ENCODE measurements around the gene AGAP4.
"Not testable (repeated sequence)": the region's sequence is repeated elsewhere in the genome, so short reads cannot be mapped to it uniquely, and the experiment has no call there.

DNA sequence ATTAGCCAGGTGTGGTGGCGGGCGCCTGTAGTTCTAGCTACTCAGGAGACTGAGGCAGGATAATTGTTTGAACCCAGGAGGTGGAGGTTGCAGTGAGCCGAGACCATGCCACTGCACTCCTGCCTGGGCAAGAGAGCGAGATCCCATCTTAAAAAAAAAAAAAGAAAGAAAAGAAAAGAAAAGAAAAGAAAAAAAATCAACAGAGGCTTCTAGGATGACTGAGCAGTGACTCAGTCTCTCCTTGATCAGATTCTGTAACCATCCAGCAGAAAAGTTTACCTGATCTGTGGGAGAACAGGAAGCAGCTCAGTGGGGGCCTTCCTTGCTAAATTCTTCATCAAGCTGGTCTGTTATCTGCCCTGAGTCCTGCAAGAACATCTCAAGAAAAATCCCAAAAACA lies 33.2 kb downstream of the AGAP4 start:
- TF ChIP-seq, protein P1, sequence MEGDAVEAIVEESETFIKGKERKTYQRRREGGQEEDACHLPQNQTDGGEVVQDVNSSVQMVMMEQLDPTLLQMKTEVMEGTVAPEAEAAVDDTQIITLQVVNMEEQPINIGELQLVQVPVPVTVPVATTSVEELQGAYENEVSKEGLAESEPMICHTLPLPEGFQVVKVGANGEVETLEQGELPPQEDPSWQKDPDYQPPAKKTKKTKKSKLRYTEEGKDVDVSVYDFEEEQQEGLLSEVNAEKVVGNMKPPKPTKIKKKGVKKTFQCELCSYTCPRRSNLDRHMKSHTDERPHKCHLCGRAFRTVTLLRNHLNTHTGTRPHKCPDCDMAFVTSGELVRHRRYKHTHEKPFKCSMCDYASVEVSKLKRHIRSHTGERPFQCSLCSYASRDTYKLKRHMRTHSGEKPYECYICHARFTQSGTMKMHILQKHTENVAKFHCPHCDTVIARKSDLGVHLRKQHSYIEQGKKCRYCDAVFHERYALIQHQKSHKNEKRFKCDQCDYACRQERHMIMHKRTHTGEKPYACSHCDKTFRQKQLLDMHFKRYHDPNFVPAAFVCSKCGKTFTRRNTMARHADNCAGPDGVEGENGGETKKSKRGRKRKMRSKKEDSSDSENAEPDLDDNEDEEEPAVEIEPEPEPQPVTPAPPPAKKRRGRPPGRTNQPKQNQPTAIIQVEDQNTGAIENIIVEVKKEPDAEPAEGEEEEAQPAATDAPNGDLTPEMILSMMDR (IDR thresholded peaks at IDR 0.05): not testable (repeated sequence)
- not testable (repeated sequence) for TF ChIP-seq TFCP2L1 (CRISPR knock-in tag; IDR thresholded peaks at IDR 0.05); CHD4 (IDR thresholded peaks at IDR 0.05; ENCODE audit: borderline replicate concordance); HDAC2 (IDR thresholded peaks at IDR 0.05); CEBPB (IDR thresholded peaks at IDR 0.05); EP300 (IDR thresholded peaks at IDR 0.05); SMC3 (IDR thresholded peaks at IDR 0.05); RFX5 (IDR thresholded peaks at IDR 0.05); GATA3 (IDR thresholded peaks at IDR 0.05; ENCODE audit: borderline replicate concordance); POLR2AphosphoS2 (conservative IDR thresholded peaks at IDR 0.05; ENCODE audit: low read length)
